Fibroblast of the conjunctiva (primary cell): ENCODE data around the gene RYK.
"Not testable (repeated sequence)": the region's sequence is repeated elsewhere in the genome, so short reads cannot be mapped to it uniquely, and the experiment has no call there.

Experiments
- DNase-seq: peaks from one replicate; pipeline ENCODE4 v3.0.0-alpha.2; 2010; ENCODE audit warnings: low read depth

Gene RYK

GRCh38 chr3:134255404-134255803, 4.7 kb upstream of the RYK start:
- DNase-seq, result no peak

- no peak for DNase-seq
Measured at GRCh38 chr3:134253475-134254226, 3.0 kb upstream of the RYK start.

- DNase-seq, result no peak
Measured at GRCh38 chr3:134252766-134253165, 2.1 kb upstream of the RYK start.

GRCh38 chr3:134251731-134252391, 1.2 kb upstream of the RYK start:
- no peak for DNase-seq

GRCh38 chr3:134249935-134250716, 533 bp downstream of the RYK start:
- no peak for DNase-seq

- DNase-seq, result no peak
Measured at GRCh38 chr3:134249296-134249841, 1.3 kb downstream of the RYK start.

GRCh38 chr3:134244921-134245320, 5.7 kb downstream of the RYK start:
- no peak for DNase-seq

- peak; percentile 72 for DNase-seq
Measured at GRCh38 chr3:134242649-134243617, 7.7 kb downstream of the RYK start.

- DNase-seq, result no peak
Measured at GRCh38 chr3:134239538-134239937, 11.1 kb downstream of the RYK start.

- no peak for DNase-seq
Measured at GRCh38 chr3:134237454-134238145, 13.1 kb downstream of the RYK start.

- no peak for DNase-seq
Measured at GRCh38 chr3:134236505-134237170, 14.0 kb downstream of the RYK start.

- DNase-seq, result no peak
Measured at GRCh38 chr3:134235577-134236076, 15.0 kb downstream of the RYK start.

- no peak for DNase-seq
Measured at GRCh38 chr3:134232951-134233350, 17.7 kb downstream of the RYK start.

- no peak for DNase-seq
Measured at GRCh38 chr3:134232151-134232550, 18.5 kb downstream of the RYK start.

GRCh38 chr3:134231131-134231530, 19.5 kb downstream of the RYK start:
- no peak for DNase-seq

- DNase-seq, result no peak
Measured at GRCh38 chr3:134229038-134229437, 21.6 kb downstream of the RYK start.

- no peak for DNase-seq
Measured at GRCh38 chr3:134228479-134228878, 22.2 kb downstream of the RYK start.

GRCh38 chr3:134228035-134228434, 22.6 kb downstream of the RYK start:
- no peak for DNase-seq

GRCh38 chr3:134224796-134225156, 25.9 kb downstream of the RYK start:
- DNase-seq, result not testable (repeated sequence)

- DNase-seq, result no peak
Measured at GRCh38 chr3:134222835-134223234, 27.8 kb downstream of the RYK start.
